Heart right ventricle (tissue), 16 donors: ENCODE data around the gene KANK2. TPM values are rescaled to one million over a fixed set of nuclear protein-coding genes. Genes with fewer than 3 reads are reported as not detected.

Experiments
- ATAC-seq, 8 donors: fragments of 200-7000 bp; cut with Tn5 transposase; one replicate each; pipeline ENCODE4 v1.9.1; 2020; ENCODE audit warnings: mild to moderate bottlenecking in 8 of 8, moderate library complexity in 8 of 8, moderate number of reproducible peaks in 1 of 8
- DNase-seq, 2 donors: peaks; one replicate each; pipeline ENCODE4 v3.0.0-alpha.2; 2020
- H3K27ac ChIP-seq, 10 donors: fragments of 200-600 bp; sonication (generic) in 2 of 10; one replicate each; pipeline versions ENCODE4 v1.5.0 to v1.8.0; 2020 to 2022; ENCODE audit warnings: mild to moderate bottlenecking in 3 of 10
- H3K27me3 ChIP-seq, 7 donors: fragments of 200-600 bp; one replicate each; pipeline ENCODE4 v1.8.0; 2021 to 2022; ENCODE audit warnings: mild to moderate bottlenecking in 2 of 7
- H3K36me3 ChIP-seq, 9 donors: fragments of 200-600 bp; sonication (generic) in 1 of 9; one replicate each; pipeline versions ENCODE4 v1.5.0 to v1.8.0; 2020 to 2022; ENCODE audit warnings: mild to moderate bottlenecking in 2 of 9
- H3K4me1 ChIP-seq, 9 donors: fragments of 200-600 bp; sonication (generic) in 1 of 9; one replicate each; pipeline versions ENCODE4 v1.5.0 to v1.8.0; 2020 to 2022; ENCODE audit warnings: mild to moderate bottlenecking in 4 of 9
- H3K4me3 ChIP-seq, 10 donors: fragments of 200-600 bp; sonication (generic) in 2 of 10; one replicate each; pipeline versions ENCODE4 v1.5.0 to v1.8.0; 2020 to 2022; ENCODE audit warnings: mild to moderate bottlenecking in 7 of 10, moderate library complexity in 2 of 10
- H3K9me3 ChIP-seq, 11 donors: fragments of 200-600 bp in 10 of 11; sonication (generic) in 2 of 11; one replicate each; pipeline versions ENCODE4 v1.5.0 to v1.8.0; 2013 to 2022; ENCODE audit warnings: mild to moderate bottlenecking in 2 of 11, control low read depth in 1 of 11, moderate library complexity in 1 of 11
- CTCF ChIP-seq, 9 donors: fragments of 200-600 bp; sonication (generic) in 2 of 9; IDR thresholded peaks; one replicate each; pipeline versions ENCODE4 v1.5.0 to v1.8.0; 2021 to 2022; ENCODE audit warnings: antibody characterized with exemption in 9 of 9, mild to moderate bottlenecking in 5 of 9, moderate library complexity in 1 of 9
- WGBS, 2 donors: extraction: QIAGEN DNeasy Blood & Tissue Kit; methylation state at CpG; one replicate each; pipeline ENCODE4 v1.1.7; 2013; ENCODE audit warnings: inconsistent platforms in 1 of 2; 5-methylcytosine and 5-hydroxymethylcytosine counted together
- intact Hi-C, 10 donors: fragments of 100-400 bp; cut with DNase I; formaldehyde crosslinking; loops; one replicate each; pipeline versions ENCODE4 v1.11.1 to v1.14.2; 2022
- polyA plus RNA-seq, 2 donors: library from polyadenylated mRNA; stranded (reverse); fragments of 200-250 nt; gene quantifications; one replicate each; pipeline ENCODE4 v1.2.3, GENCODE V29; 2013
- total RNA-seq, 10 donors: library from RNA; stranded (reverse); fragmentation: NEBNext Ultra II Directional in 3 of 10; extraction: Animal tissue kit (Norgen Biotek cat#: 25700) in 3 of 10; gene quantifications; one replicate each; pipeline versions ENCODE4 v1.2.1 to v1.2.4, GENCODE V29; 2021 to 2023
- donor health status: Arrhythmogenic right ventricular cardiomyopathy.
- donor health status: ischemic (EF 13 %, LVEDD 7.1; RV severe dilation, severe dysfunction).
- donor health status: healthy with polysubstance abuse.
- donor health status: DM: no; HTN: yes; CAD: no.
- donor health status: DM: no; HTN: no; CAD: no.
- donor health status: ischemic (EF 25% LVEDD 6.9; RV normal size, moderate dysfunction).
- donor health status: ischemic (EF 25% LVEDD 5.7; RV mildly dilated, moderate dysfunction).
- donor health status: healthy.
- donor health status: DM: yes; HTN: yes; CAD: no.
- donor health status: Ischemic cardiomyopathy.
- donor health status: ischemic (EF 35%, LVEDD 5.7; RV mildly dilated, moderate dysfunction).
- donor health status: nonischemic (EF 11% LVEDD 7.7; RV severe dilation, severe dysfunction).
- donor health status: DM: yes; HTN: yes; CAD: no.
- donor health status: PGD.
- donor health status: ischemic (EF 29% LVEDD 5.4; RV normal size, mild dysfunction).
- donor health status: nonischemic (EF 23%, LVEDD 6.1; RV moderate dilation, normal function).

The KANK2 gene
- total and polyA plus RNA-seq, 12 donors = 165 to 355 (median 298) TPM

- H3K27me3 ChIP-seq = peaks cover 0 to 7% (median 0%) of the 10 kb centered on the region in 7 donors
- DNase-seq (no peak), ATAC-seq (no peak)
- peaks cover 11 to 64% (median 47%) of the 10 kb centered on the region in 9 donors for H3K4me1 ChIP-seq
- H3K36me3 ChIP-seq = peaks cover 0 to 71% (median 11%) of the 10 kb centered on the region in 9 donors
- no peaks in the 10 kb centered on the region for H3K9me3 ChIP-seq
- H3K4me3 ChIP-seq = no peak overlapping the region
- 69 to 91% methylated on average over 5 of the region's 5 CpGs for WGBS, 2 donors
- intact Hi-C loops = loop anchor here in 4 of 10 donors (5.0 kb wide), 2 partner anchors 42 to 52 kb away; partner anchors contain the start of gene SPC24 (in 3 of the 4)
- TF ChIP-seq CTCF (IDR thresholded peaks at IDR 0.05) = no peak
- H3K27ac ChIP-seq = peak overlapping the region in 8 of 10 donors; percentile 4 to 98 (median 90)
Measured at GRCh38 chr19:11199517-11199916, 2.2 kb upstream of the KANK2 start.

DNA sequence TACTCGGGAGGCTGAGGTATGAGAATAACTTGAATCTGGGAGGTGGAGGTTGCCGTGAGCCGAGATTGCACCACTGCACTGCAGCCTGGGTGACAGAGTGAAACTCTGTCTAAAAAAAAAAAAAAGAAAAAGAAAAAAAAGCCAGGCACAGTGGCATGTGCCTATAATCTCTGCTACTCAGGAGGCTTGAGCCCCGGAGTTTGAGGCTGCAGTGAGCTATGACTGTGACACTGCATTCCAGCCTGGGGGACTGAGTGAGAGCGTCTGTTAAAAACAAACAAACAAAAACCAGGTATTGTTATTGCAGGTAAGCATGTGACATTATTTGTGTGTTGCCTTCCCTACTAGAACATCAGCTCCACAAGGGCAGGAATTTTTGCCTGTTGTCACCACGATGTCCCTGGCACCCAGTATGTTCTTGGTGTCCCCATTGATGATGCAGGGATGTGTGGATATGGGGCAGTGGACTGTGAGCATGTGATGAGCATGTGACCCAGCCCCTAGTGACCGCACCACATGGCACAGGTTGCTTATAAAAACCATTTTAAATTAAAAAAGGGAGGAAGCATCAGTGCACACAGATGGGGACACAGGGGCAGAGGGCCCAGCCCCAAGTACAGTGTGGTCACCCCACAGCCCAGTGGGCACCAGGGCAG, 1.6 kb upstream of the KANK2 start:
- DNase-seq (no peak), ATAC-seq (peak in 1 of 8 donors; percentile 10)
- Histone ChIP-seq H3K36me3 (peaks cover 0 to 71% (median 17%) of the 10 kb centered on the region in 9 donors), H3K27ac (peak overlapping the region; percentile 82 to 98 (median 90)), H3K4me3 (no peak overlapping the region), H3K27me3 (peaks cover 0 to 7% (median 0%) of the 10 kb centered on the region in 7 donors), H3K4me1 (peaks cover 16 to 64% (median 47%) of the 10 kb centered on the region in 9 donors), H3K9me3 (no peaks in the 10 kb centered on the region)
- no peak for TF ChIP-seq CTCF (IDR thresholded peaks at IDR 0.05)
- 55 to 59% methylated on average over 7 of the region's 7 CpGs for WGBS, 2 donors
- intact Hi-C loops = loop anchor here in 4 of 10 donors (5.0 kb wide), 2 partner anchors 42 to 52 kb away; partner anchors contain the start of gene SPC24 (in 3 of the 4)

- ATAC-seq (no peak), DNase-seq (no peak)
- Histone ChIP-seq H3K4me3 (peak overlapping the region in 6 of 10 donors; percentile 65 to 88 (median 70)), H3K27ac (peak overlapping the region; percentile 82 to 98 (median 90)), H3K36me3 (peaks cover 5 to 72% (median 24%) of the 10 kb centered on the region in 9 donors), H3K4me1 (peaks cover 13 to 64% (median 47%) of the 10 kb centered on the region in 9 donors), H3K9me3 (no peaks in the 10 kb centered on the region), H3K27me3 (peaks cover 0 to 7% (median 0%) of the 10 kb centered on the region in 7 donors)
- no peak for TF ChIP-seq CTCF (IDR thresholded peaks at IDR 0.05)
- intact Hi-C loops = loop anchor here in 4 of 10 donors (5.0 kb wide), 2 partner anchors 41 to 51 kb away; partner anchors contain the start of gene SPC24 (in 3 of the 4)
- WGBS, 2 donors = 69 to 78% methylated on average over 7 of the region's 7 CpGs
Measured at GRCh38 chr19:11198175-11198534, 810 bp upstream of the KANK2 start.

- H3K27me3 ChIP-seq = peaks cover 0 to 7% (median 0%) of the 10 kb centered on the region in 7 donors
- H3K27ac ChIP-seq = peak overlapping the region; percentile 82 to 98 (median 90)
- peaks cover 7 to 72% (median 32%) of the 10 kb centered on the region in 9 donors for H3K36me3 ChIP-seq
- peaks cover 16 to 69% (median 58%) of the 10 kb centered on the region in 9 donors for H3K4me1 ChIP-seq
- H3K9me3 ChIP-seq = no peaks in the 10 kb centered on the region
- WGBS, 2 donors = 6 to 9% methylated on average over 46 to 47 of the region's 47 CpGs
- ATAC-seq (peak; percentile 34 to 61 (median 45)), DNase-seq (peak; percentile 37 to 67)
- intact Hi-C loops = loop anchor here in 6 of 10 donors (2.0 to 5.0 kb wide), 4 partner anchors 39 to 60 kb away; partner anchors contain the start of gene SPC24 (in 3 of the 6)
- H3K4me3 ChIP-seq = peak overlapping the region; percentile 57 to 88 (median 66)
- no peak for TF ChIP-seq CTCF (IDR thresholded peaks at IDR 0.05)
Measured at GRCh38 chr19:11196406-11197287, 698 bp downstream of the KANK2 start.
